ENCODE data around the gene TNFRSF6B. TPM values are rescaled to one million over a fixed set of nuclear protein-coding genes. Genes with fewer than 3 reads are reported as not detected.

The TNFRSF6B gene
- total and polyA plus RNA-seq, 9 donors: 0.55 to 2.4 (median 1.4) TPM

- Histone ChIP-seq H3K36me3 (ENCODE audit: control insufficient read depth, insufficient read depth, low read length) (peaks cover 43% of the 10 kb centered on the region), H3K4me1 (ENCODE audit: control insufficient read depth, insufficient read depth, low read length) (peaks cover 22% of the 10 kb centered on the region), H3K27me3 (ENCODE audit: control insufficient read depth, insufficient read depth, low read length) (no peaks in the 10 kb centered on the region), H3K27ac (ENCODE audit: low read length) (no peak overlapping the region), H3K4me3 (ENCODE audit: low read length) (no peak overlapping the region), H3K9me3 (replicated peaks; ENCODE audit: control insufficient read depth, low read depth, low read length) (no peaks in the 10 kb centered on the region)
- 88% methylated on average over 37 of the region's 38 CpGs for WGBS (ENCODE audit: insufficient coverage)
- DNase-seq: no peak
Observed at GRCh38 chr20:63732118-63733095, 36.0 kb downstream of the TNFRSF6B start.

GRCh38 chr20:63733117-63733516 is 36.7 kb downstream of the TNFRSF6B start:
- no peak for DNase-seq
- Histone ChIP-seq H3K27me3 (ENCODE audit: control insufficient read depth, insufficient read depth, low read length) (no peaks in the 10 kb centered on the region), H3K4me1 (ENCODE audit: control insufficient read depth, insufficient read depth, low read length) (peaks cover 29% of the 10 kb centered on the region), H3K4me3 (ENCODE audit: low read length) (no peak overlapping the region), H3K27ac (ENCODE audit: low read length) (no peak overlapping the region), H3K36me3 (ENCODE audit: control insufficient read depth, insufficient read depth, low read length) (peaks cover 43% of the 10 kb centered on the region), H3K9me3 (replicated peaks; ENCODE audit: control insufficient read depth, low read depth, low read length) (no peaks in the 10 kb centered on the region)
- WGBS (ENCODE audit: insufficient coverage): 92% methylated on average over 12 of the region's 13 CpGs

- Histone ChIP-seq H3K4me1 (ENCODE audit: control insufficient read depth, insufficient read depth, low read length) (peaks cover 34% of the 10 kb centered on the region), H3K9me3 (replicated peaks; ENCODE audit: control insufficient read depth, low read depth, low read length) (no peaks in the 10 kb centered on the region), H3K27ac (ENCODE audit: low read length) (no peak overlapping the region), H3K36me3 (ENCODE audit: control insufficient read depth, insufficient read depth, low read length) (peaks cover 43% of the 10 kb centered on the region), H3K4me3 (ENCODE audit: low read length) (no peak overlapping the region), H3K27me3 (ENCODE audit: control insufficient read depth, insufficient read depth, low read length) (peaks cover 2% of the 10 kb centered on the region)
- no peak for DNase-seq
- 88% methylated on average over 16 of the region's 18 CpGs for WGBS (ENCODE audit: insufficient coverage)
Observed at GRCh38 chr20:63733579-63734081, 37.2 kb downstream of the TNFRSF6B start.

GRCh38 chr20:63734111-63734945 is 37.9 kb downstream of the TNFRSF6B start:
- Histone ChIP-seq H3K9me3 (replicated peaks; ENCODE audit: control insufficient read depth, low read depth, low read length) (no peaks in the 10 kb centered on the region), H3K4me3 (ENCODE audit: low read length) (no peak overlapping the region), H3K36me3 (ENCODE audit: control insufficient read depth, insufficient read depth, low read length) (peaks cover 43% of the 10 kb centered on the region), H3K27ac (ENCODE audit: low read length) (no peak overlapping the region), H3K4me1 (ENCODE audit: control insufficient read depth, insufficient read depth, low read length) (peaks cover 40% of the 10 kb centered on the region), H3K27me3 (ENCODE audit: control insufficient read depth, insufficient read depth, low read length) (peaks cover 2% of the 10 kb centered on the region)
- DNase-seq: no peak
- 90% methylated on average over 25 of the region's 25 CpGs for WGBS (ENCODE audit: insufficient coverage)

- no peaks in the 10 kb centered on the region for H3K9me3 ChIP-seq (replicated peaks; ENCODE audit: control insufficient read depth, low read depth, low read length)
- H3K27ac ChIP-seq (ENCODE audit: low read length): no peak overlapping the region
- H3K36me3 ChIP-seq (ENCODE audit: control insufficient read depth, insufficient read depth, low read length): peaks cover 40% of the 10 kb centered on the region
- 90% methylated on average over 46 of the region's 48 CpGs for WGBS (ENCODE audit: insufficient coverage)
- H3K27me3 ChIP-seq (ENCODE audit: control insufficient read depth, insufficient read depth, low read length): peaks cover 2% of the 10 kb centered on the region
- no peak overlapping the region for H3K4me3 ChIP-seq (ENCODE audit: low read length)
- DNase-seq: no peak
- peaks cover 40% of the 10 kb centered on the region for H3K4me1 ChIP-seq (ENCODE audit: control insufficient read depth, insufficient read depth, low read length)
Observed at GRCh38 chr20:63734946-63735858, 38.8 kb downstream of the TNFRSF6B start.

- WGBS (ENCODE audit: insufficient coverage): 67% methylated on average over 27 of the region's 31 CpGs
- Histone ChIP-seq H3K27me3 (ENCODE audit: control insufficient read depth, insufficient read depth, low read length) (peaks cover 2% of the 10 kb centered on the region), H3K27ac (ENCODE audit: low read length) (peak within 1 kb of the TSS; percentile 32), H3K4me1 (ENCODE audit: control insufficient read depth, insufficient read depth, low read length) (peaks cover 43% of the 10 kb centered on the region), H3K36me3 (ENCODE audit: control insufficient read depth, insufficient read depth, low read length) (peaks cover 35% of the 10 kb centered on the region), H3K9me3 (replicated peaks; ENCODE audit: control insufficient read depth, low read depth, low read length) (no peaks in the 10 kb centered on the region), H3K4me3 (ENCODE audit: low read length) (no peak within 1 kb of the TSS)
- DNase-seq: no peak
Observed at GRCh38 chr20:63735859-63736718, 39.6 kb downstream of the TNFRSF6B start, which contains the start of gene LIME1. LIME1 (plus strand) TSS chr20:63736664; CDS start chr20:63737550, 886 bp downstream.

- WGBS (ENCODE audit: insufficient coverage): 44% methylated on average over 29 of the region's 30 CpGs
- H3K27ac ChIP-seq (ENCODE audit: low read length): peak overlapping the region; percentile 32
- peaks cover 45% of the 10 kb centered on the region for H3K36me3 ChIP-seq (ENCODE audit: control insufficient read depth, insufficient read depth, low read length)
- H3K27me3 ChIP-seq (ENCODE audit: control insufficient read depth, insufficient read depth, low read length): peaks cover 2% of the 10 kb centered on the region
- peaks cover 53% of the 10 kb centered on the region for H3K4me1 ChIP-seq (ENCODE audit: control insufficient read depth, insufficient read depth, low read length)
- no peaks in the 10 kb centered on the region for H3K9me3 ChIP-seq (replicated peaks; ENCODE audit: control insufficient read depth, low read depth, low read length)
- H3K4me3 ChIP-seq (ENCODE audit: low read length): no peak overlapping the region
- no peak for DNase-seq
Observed at GRCh38 chr20:63736893-63737694, 40.6 kb downstream of the TNFRSF6B start.

GRCh38 chr20:63737695-63737944 is 41.2 kb downstream of the TNFRSF6B start:
- no peaks in the 10 kb centered on the region for H3K9me3 ChIP-seq (replicated peaks; ENCODE audit: control insufficient read depth, low read depth, low read length)
- H3K27me3 ChIP-seq (ENCODE audit: control insufficient read depth, insufficient read depth, low read length): peaks cover 2% of the 10 kb centered on the region
- 4% methylated on average over 10 of the region's 26 CpGs for WGBS (ENCODE audit: insufficient coverage)
- H3K4me1 ChIP-seq (ENCODE audit: control insufficient read depth, insufficient read depth, low read length): peaks cover 55% of the 10 kb centered on the region
- H3K4me3 ChIP-seq (ENCODE audit: low read length): peak overlapping the region; percentile 10
- DNase-seq: no peak
- peaks cover 50% of the 10 kb centered on the region for H3K36me3 ChIP-seq (ENCODE audit: control insufficient read depth, insufficient read depth, low read length)
- no peak overlapping the region for H3K27ac ChIP-seq (ENCODE audit: low read length)

Measured in muscle of leg (tissue), 11 donors.